ENCODE results near the gene TTC23. TPM values are rescaled to one million over a fixed set of nuclear protein-coding genes. Genes with fewer than 3 reads are reported as not detected.

The TTC23 gene
- total RNA-seq, 1 donor from 2014 or later: 19.1 TPM

GRCh38 chr15:99282121-99282520 is 32.7 kb upstream of the TTC23 start:
- no peak for TF ChIP-seq CTCF (IDR thresholded peaks at IDR 0.05)
- Histone ChIP-seq H3K36me3 (no peaks in the 10 kb centered on the region), H3K4me3 (no peak overlapping the region), H3K27ac (no peak overlapping the region), H3K27me3 (no peaks in the 10 kb centered on the region), H3K4me1 (no peaks in the 10 kb centered on the region), H3K9me3 (no peaks in the 10 kb centered on the region)
- intact Hi-C loops (cut with DNase I): no loop called here
- ATAC-seq (no peak), DNase-seq (no peak)

GRCh38 chr15:99279827-99280226 is 30.4 kb upstream of the TTC23 start:
- no peak for TF ChIP-seq CTCF (IDR thresholded peaks at IDR 0.05)
- intact Hi-C loops (cut with DNase I): no loop called here
- H3K27me3 ChIP-seq: no peaks in the 10 kb centered on the region
- H3K9me3 ChIP-seq: no peaks in the 10 kb centered on the region
- H3K27ac ChIP-seq: no peak overlapping the region
- H3K36me3 ChIP-seq: no peaks in the 10 kb centered on the region
- DNase-seq (no peak), ATAC-seq (no peak)
- H3K4me1 ChIP-seq: no peaks in the 10 kb centered on the region
- H3K4me3 ChIP-seq: no peak overlapping the region

GRCh38 chr15:99279290-99279689 is 29.9 kb upstream of the TTC23 start:
- ATAC-seq: no peak
- no peak for TF ChIP-seq CTCF (IDR thresholded peaks at IDR 0.05)
- DNase-seq: no peak
- no peak overlapping the region for H3K4me3 ChIP-seq
- no peak overlapping the region for H3K27ac ChIP-seq
- no peaks in the 10 kb centered on the region for H3K9me3 ChIP-seq
- H3K27me3 ChIP-seq: no peaks in the 10 kb centered on the region
- H3K4me1 ChIP-seq: no peaks in the 10 kb centered on the region
- H3K36me3 ChIP-seq: no peaks in the 10 kb centered on the region
- intact Hi-C loops (cut with DNase I): no loop called here

GRCh38 chr15:99275525-99276128 is 26.2 kb upstream of the TTC23 start:
- no peaks in the 10 kb centered on the region for H3K27me3 ChIP-seq
- ATAC-seq (no peak), DNase-seq (no peak)
- H3K36me3 ChIP-seq: no peaks in the 10 kb centered on the region
- no peak for TF ChIP-seq CTCF (IDR thresholded peaks at IDR 0.05)
- H3K9me3 ChIP-seq: no peaks in the 10 kb centered on the region
- H3K27ac ChIP-seq: no peak overlapping the region
- H3K4me1 ChIP-seq: no peaks in the 10 kb centered on the region
- H3K4me3 ChIP-seq: no peak overlapping the region
- intact Hi-C loops (cut with DNase I): no loop called here

- no peak overlapping the region for H3K4me3 ChIP-seq
- no peaks in the 10 kb centered on the region for H3K36me3 ChIP-seq
- no peak for TF ChIP-seq CTCF (IDR thresholded peaks at IDR 0.05)
- ATAC-seq (no peak), DNase-seq (no peak)
- intact Hi-C loops (cut with DNase I): no loop called here
- no peaks in the 10 kb centered on the region for H3K9me3 ChIP-seq
- H3K27me3 ChIP-seq: no peaks in the 10 kb centered on the region
- no peaks in the 10 kb centered on the region for H3K4me1 ChIP-seq
- H3K27ac ChIP-seq: no peak overlapping the region
Observed at GRCh38 chr15:99275061-99275460, 25.7 kb upstream of the TTC23 start.

GRCh38 chr15:99273801-99274200 is 24.4 kb upstream of the TTC23 start:
- H3K27ac ChIP-seq: no peak overlapping the region
- ATAC-seq (no peak), DNase-seq (no peak)
- intact Hi-C loops (cut with DNase I): no loop called here
- no peaks in the 10 kb centered on the region for H3K4me1 ChIP-seq
- H3K27me3 ChIP-seq: no peaks in the 10 kb centered on the region
- no peaks in the 10 kb centered on the region for H3K36me3 ChIP-seq
- no peak overlapping the region for H3K4me3 ChIP-seq
- H3K9me3 ChIP-seq: no peaks in the 10 kb centered on the region
- TF ChIP-seq CTCF (IDR thresholded peaks at IDR 0.05): no peak

Data from upper lobe of right lung (tissue), 1 donor.